ENCODE data around the gene TEX2. TPM values are rescaled to one million over a fixed set of nuclear protein-coding genes. Genes with fewer than 3 reads are reported as not detected.

TEX2 gene
- total and polyA plus RNA-seq, 2 experiments from 2014 or later = 7.5 to 17.7 TPM

- Histone ChIP-seq H3K4me1 (ENCODE audit: insufficient read depth) (peaks cover 11% of the 10 kb centered on the region; the same call in 1 of the 2 replicates), H3K4me3 (peak overlapping the region; percentile 92), H2AFZ (peak overlapping the region; percentile 76), H3K27ac (ENCODE audit: low read depth) (no peak overlapping the region), H3F3A (replicated peaks; ENCODE audit: low read depth) (0 out of 2 replicates have a peak, but pooled peaks cover 2% of the 10 kb centered on the region), H3K4me2 (peak overlapping the region; percentile 95), H3K27me3 (ENCODE audit: insufficient read depth) (peaks cover 26% of the 10 kb centered on the region), H3K36me3 (ENCODE audit: insufficient read depth) (no peaks in the 10 kb centered on the region), H4K20me1 (replicated peaks; ENCODE audit: insufficient read depth) (peaks cover 15% of the 10 kb centered on the region), H3K9me2 (ENCODE audit: insufficient read depth) (peaks cover 4% of the 10 kb centered on the region; the same call in 1 of the 2 replicates), H3K79me2 (replicated peaks; ENCODE audit: insufficient read depth) (peaks cover 42% of the 10 kb centered on the region)
- ATAC-seq (peak; percentile 40), DNase-seq (ENCODE audit: low spot score) (peak; percentile 40)
- peaks cover 10% of the 10 kb centered on the region for H3K4me1 Mint-ChIP-seq
- TF ChIP-seq ZNF462 (CRISPR knock-in tag; IDR thresholded peaks at IDR 0.05) (no peak), ETS1 (IDR thresholded peaks at IDR 0.05) (no peak), EZH2phosphoT487 (IDR thresholded peaks at IDR 0.05; ENCODE audit: unreplicated experiment) (no peak), ZNF331 (CRISPR knock-in tag; IDR thresholded peaks at IDR 0.05; ENCODE audit: low read depth) (no peak), CREB1 (CRISPR knock-in tag; IDR thresholded peaks at IDR 0.05; ENCODE audit: low read depth) (no peak)
- H3K27me3 Mint-ChIP-seq (ENCODE audit: insufficient read depth, low read depth, poor library complexity) = peaks cover 26% of the 10 kb centered on the region
- no peaks in the 10 kb centered on the region; the same call in 2 of the 3 replicates for H3K36me3 Mint-ChIP-seq (ENCODE audit: low read depth)
- no peak overlapping the region for H3K27ac Mint-ChIP-seq
- no peaks in the 10 kb centered on the region for H3K9me3 Mint-ChIP-seq
- peak overlapping the region; percentile 88 for H3K4me3 Mint-ChIP-seq
Observed at GRCh38 chr17:64262198-64262999, 661 bp downstream of the TEX2 start.
